Esophagus (tissue), 2 donors: Measurements from ENCODE around the gene IFITM1. TPM values are rescaled to one million over a fixed set of nuclear protein-coding genes. Genes with fewer than 3 reads are reported as not detected.
"Not testable (repeated sequence)": the region's sequence is repeated elsewhere in the genome, so short reads cannot be mapped to it uniquely, and the experiment has no call there.

Experiments
- H3K27ac ChIP-seq, 2 donors: one replicate each; pipeline ENCODE4 v1.5.1; 2013; ENCODE audit warnings: low read depth in 2 of 2, mild to moderate bottlenecking in 2 of 2, inconsistent platforms in 1 of 2, low read length in 1 of 2, moderate library complexity in 1 of 2
- H3K27me3 ChIP-seq, 2 donors: one replicate each; pipeline ENCODE4 v1.6.1; 2013; ENCODE audit warnings: low read length in 2 of 2, control low read depth in 1 of 2, mild to moderate bottlenecking in 1 of 2; ENCODE audit not compliant: insufficient read depth in 2 of 2, control insufficient read depth in 1 of 2
- H3K36me3 ChIP-seq, 2 donors: one replicate each; pipeline ENCODE4 v1.6.1; 2013; ENCODE audit warnings: low read length in 1 of 2; ENCODE audit not compliant: control insufficient read depth in 2 of 2, insufficient read depth in 2 of 2
- H3K4me1 ChIP-seq, 2 donors: one replicate each; pipeline ENCODE4 v1.6.1; 2013; ENCODE audit warnings: low read length in 1 of 2; ENCODE audit not compliant: control insufficient read depth in 2 of 2, insufficient read depth in 2 of 2
- H3K4me3 ChIP-seq, 2 donors: one replicate each; pipeline ENCODE4 v1.5.1; 2013; ENCODE audit warnings: low read length in 2 of 2, mild to moderate bottlenecking in 2 of 2, low read depth in 1 of 2, moderate library complexity in 1 of 2
- H3K9me3 ChIP-seq, 2 donors: one replicate each; pipeline ENCODE4 v1.6.1; 2013; ENCODE audit warnings: mild to moderate bottlenecking in 2 of 2, low read depth in 1 of 2, low read length in 1 of 2, moderate library complexity in 1 of 2; ENCODE audit not compliant: control insufficient read depth in 2 of 2, insufficient read depth in 1 of 2
- WGBS, 2 donors: extraction: QIAGEN DNeasy Blood & Tissue Kit; methylation state at CpG; one replicate each; pipeline ENCODE4 v1.1.7; 2013; 5-methylcytosine and 5-hydroxymethylcytosine counted together
- polyA plus RNA-seq, 2 donors: library from polyadenylated mRNA; stranded (reverse); fragments of 200-250 nt; gene quantifications; one replicate each; pipeline ENCODE4 v1.2.3, GENCODE V29; 2013
- donor health status: healthy with polysubstance abuse.
- donor health status: Bipolar disorder and iron deficiency.

The IFITM1 gene
- polyA plus RNA-seq, result 100 to 1,000 TPM in 1 of 2 donors, 10 to 100 TPM in 1; 48.2 to 112 TPM

GRCh38 chr11:313787-314553 lies at the start of gene IFITM1:
TSS of gene IFITM1 (plus strand) at chr11:314040. CDS start at chr11:314171, 131 bp downstream.
- peaks cover 0 to 7% of the 10 kb centered on the region in 2 donors for H3K4me1 ChIP-seq
- H3K4me3 ChIP-seq, result peak within 1 kb of the TSS; percentile 47 to 49
- H3K9me3 ChIP-seq, result no peaks in the 10 kb centered on the region
- WGBS, 2 donors, result 10 to 19% methylated on average over 18 of the region's 18 CpGs
- no peaks in the 10 kb centered on the region for H3K27me3 ChIP-seq
- H3K36me3 ChIP-seq, result no peaks in the 10 kb centered on the region
- H3K27ac ChIP-seq, result peak within 1 kb of the TSS; percentile 78 to 89

- H3K27me3 ChIP-seq, result no peaks in the 10 kb centered on the region
- no peaks in the 10 kb centered on the region for H3K36me3 ChIP-seq
- WGBS, 2 donors, result 81% methylated on average over 4 to 5 of the region's 13 CpGs
- H3K9me3 ChIP-seq, result peaks cover 0 to 2% of the 10 kb centered on the region in 2 donors
- H3K4me1 ChIP-seq, result peaks cover 0 to 6% of the 10 kb centered on the region in 2 donors
- H3K27ac ChIP-seq, result peak overlapping the region in 1 of 2 donors; percentile 24
- no peak overlapping the region for H3K4me3 ChIP-seq
These were observed 47.0 kb upstream of the IFITM1 start for GRCh38 chr11:266676-267439.

- no peaks in the 10 kb centered on the region for H3K27me3 ChIP-seq
- H3K4me3 ChIP-seq, result peak overlapping the region in 1 of 2 donors; percentile 38
- no peaks in the 10 kb centered on the region for H3K36me3 ChIP-seq
- peak overlapping the region; percentile 53 to 81 for H3K27ac ChIP-seq
- H3K9me3 ChIP-seq, result no peaks in the 10 kb centered on the region
- peaks cover 0 to 6% of the 10 kb centered on the region in 2 donors for H3K4me1 ChIP-seq
- WGBS, 2 donors, result 31 to 37% methylated on average over 15 to 18 of the region's 18 CpGs
These were observed 46.3 kb upstream of the IFITM1 start for GRCh38 chr11:267491-267994.

- H3K4me3 ChIP-seq, H3K27me3 ChIP-seq, H3K36me3 ChIP-seq, H3K9me3 ChIP-seq, H3K4me1 ChIP-seq: not testable (repeated sequence)
- peak overlapping the region; percentile 54 to 81 for H3K27ac ChIP-seq
- 44 to 51% methylated on average over 15 to 16 of the region's 16 CpGs for WGBS, 2 donors
These were observed 45.1 kb upstream of the IFITM1 start for GRCh38 chr11:268716-269145.

GRCh38 chr11:269146-269890 lies 44.5 kb upstream of the IFITM1 start:
- no peaks in the 10 kb centered on the region for H3K27me3 ChIP-seq
- peak overlapping the region; percentile 1 to 67 for H3K27ac ChIP-seq
- no peaks in the 10 kb centered on the region for H3K9me3 ChIP-seq
- peaks cover 0 to 6% of the 10 kb centered on the region in 2 donors for H3K4me1 ChIP-seq
- H3K36me3 ChIP-seq, result no peaks in the 10 kb centered on the region
- H3K4me3 ChIP-seq, result no peak overlapping the region
- WGBS, 2 donors, result 47 to 57% methylated on average over 21 of the region's 21 CpGs

GRCh38 chr11:270451-271318 lies 43.2 kb upstream of the IFITM1 start:
- Histone ChIP-seq H3K4me1 (peaks cover 0 to 6% of the 10 kb centered on the region in 2 donors), H3K9me3 (no peaks in the 10 kb centered on the region), H3K36me3 (no peaks in the 10 kb centered on the region), H3K4me3 (no peak overlapping the region), H3K27ac (peak overlapping the region in 1 of 2 donors; percentile 16), H3K27me3 (no peaks in the 10 kb centered on the region)
- 76 to 88% methylated on average over 18 of the region's 18 CpGs for WGBS, 2 donors

- no peaks in the 10 kb centered on the region for H3K9me3 ChIP-seq
- H3K4me3 ChIP-seq, result no peak overlapping the region
- H3K27ac ChIP-seq, result no peak overlapping the region
- peaks cover 0 to 6% of the 10 kb centered on the region in 2 donors for H3K4me1 ChIP-seq
- H3K36me3 ChIP-seq, result no peaks in the 10 kb centered on the region
- WGBS, 2 donors, result 78 to 88% methylated on average over 8 of the region's 8 CpGs
- H3K27me3 ChIP-seq, result no peaks in the 10 kb centered on the region
These were observed 42.5 kb upstream of the IFITM1 start for GRCh38 chr11:271319-271715.

- Histone ChIP-seq H3K4me3 (no peak overlapping the region), H3K27me3 (no peaks in the 10 kb centered on the region), H3K27ac (no peak overlapping the region), H3K4me1 (peaks cover 0 to 6% of the 10 kb centered on the region in 2 donors), H3K9me3 (no peaks in the 10 kb centered on the region), H3K36me3 (no peaks in the 10 kb centered on the region)
- WGBS, 2 donors, result 82 to 86% methylated on average over 22 of the region's 22 CpGs
These were observed 41.5 kb upstream of the IFITM1 start for GRCh38 chr11:272195-272930.
